8988T (cell line): Measurements from ENCODE around the gene NUBP2.

Experiments
- DNase-seq: peaks from one replicate; pipeline ENCODE4 v3.0.0; 2011

Gene NUBP2

GRCh38 chr16:1831186-1832075 is 48.7 kb downstream of the NUBP2 start:
- no peak for DNase-seq

GRCh38 chr16:1832838-1833454 is 50.2 kb downstream of the NUBP2 start:
- no peak for DNase-seq

- no peak for DNase-seq
These were observed 51.3 kb downstream of the NUBP2 start for GRCh38 chr16:1834096-1834495.
